ENCODE data around the gene GARNL3. TPM values are rescaled to one million over a fixed set of nuclear protein-coding genes. Genes with fewer than 3 reads are reported as not detected.

The GARNL3 gene
- total and polyA plus RNA-seq, 2 of the 13 experiments (the other 11 are each of a cell fraction or from before 2014, with no cell fraction given): 3.9 to 11.0 TPM

DNA sequence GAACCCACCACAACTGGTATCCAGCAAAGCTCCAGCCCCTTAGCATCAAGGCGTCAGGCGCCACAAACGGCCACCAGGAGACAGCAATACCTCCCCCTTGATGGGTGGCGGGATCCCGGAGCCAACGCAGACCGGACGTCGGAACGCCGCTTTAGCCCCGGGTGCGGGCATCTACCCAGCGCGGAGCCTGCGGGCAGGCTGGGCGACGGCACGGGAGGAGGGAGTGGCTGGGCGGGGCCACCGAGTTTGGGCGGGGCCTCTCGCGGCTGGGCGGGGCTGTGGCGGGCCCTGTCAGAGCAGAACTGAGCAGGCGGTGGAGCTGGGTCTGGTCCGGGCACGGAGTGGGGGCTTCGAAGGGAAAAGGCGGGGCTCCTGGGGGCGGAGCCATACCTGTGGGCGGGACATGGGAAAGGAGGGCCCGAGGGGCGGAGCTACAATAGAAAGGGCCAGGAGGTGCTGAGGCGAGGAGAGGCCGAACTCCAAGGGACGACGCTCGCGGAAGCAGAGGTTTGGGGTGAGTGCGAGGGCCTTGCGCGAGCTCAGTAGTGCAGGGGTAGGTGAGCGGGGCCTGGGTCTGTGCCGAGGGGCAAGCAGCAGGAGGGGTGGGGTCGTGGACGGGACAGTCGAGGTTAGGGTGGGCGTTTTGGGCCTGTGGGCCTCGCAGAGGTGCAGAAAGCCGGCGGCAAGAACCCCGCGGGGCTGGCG lies 40.2 kb upstream of the GARNL3 start (continued):
- TF ChIP-seq, protein P1, sequence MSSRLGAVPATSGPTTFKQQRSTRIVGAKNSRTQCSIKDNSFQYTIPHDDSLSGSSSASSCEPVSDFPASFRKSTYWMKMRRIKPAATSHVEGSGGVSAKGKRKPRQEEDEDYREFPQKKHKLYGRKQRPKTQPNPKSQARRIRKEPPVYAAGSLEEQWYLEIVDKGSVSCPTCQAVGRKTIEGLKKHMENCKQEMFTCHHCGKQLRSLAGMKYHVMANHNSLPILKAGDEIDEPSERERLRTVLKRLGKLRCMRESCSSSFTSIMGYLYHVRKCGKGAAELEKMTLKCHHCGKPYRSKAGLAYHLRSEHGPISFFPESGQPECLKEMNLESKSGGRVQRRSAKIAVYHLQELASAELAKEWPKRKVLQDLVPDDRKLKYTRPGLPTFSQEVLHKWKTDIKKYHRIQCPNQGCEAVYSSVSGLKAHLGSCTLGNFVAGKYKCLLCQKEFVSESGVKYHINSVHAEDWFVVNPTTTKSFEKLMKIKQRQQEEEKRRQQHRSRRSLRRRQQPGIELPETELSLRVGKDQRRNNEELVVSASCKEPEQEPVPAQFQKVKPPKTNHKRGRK (CRISPR knock-in tag; IDR thresholded peaks at IDR 0.05): no peak
- no peak for TF ChIP-seq AGO1 (IDR thresholded peaks at IDR 0.05; ENCODE audit: low read depth, low read length, poor library complexity, severe bottlenecking)
- no peak for TF ChIP-seq ZNF552 (CRISPR knock-in tag; IDR thresholded peaks at IDR 0.05; ENCODE audit: borderline replicate concordance)
- no peak for TF ChIP-seq NCOA2 (CRISPR knock-in tag; IDR thresholded peaks at IDR 0.05)
- TF ChIP-seq, protein P2, sequence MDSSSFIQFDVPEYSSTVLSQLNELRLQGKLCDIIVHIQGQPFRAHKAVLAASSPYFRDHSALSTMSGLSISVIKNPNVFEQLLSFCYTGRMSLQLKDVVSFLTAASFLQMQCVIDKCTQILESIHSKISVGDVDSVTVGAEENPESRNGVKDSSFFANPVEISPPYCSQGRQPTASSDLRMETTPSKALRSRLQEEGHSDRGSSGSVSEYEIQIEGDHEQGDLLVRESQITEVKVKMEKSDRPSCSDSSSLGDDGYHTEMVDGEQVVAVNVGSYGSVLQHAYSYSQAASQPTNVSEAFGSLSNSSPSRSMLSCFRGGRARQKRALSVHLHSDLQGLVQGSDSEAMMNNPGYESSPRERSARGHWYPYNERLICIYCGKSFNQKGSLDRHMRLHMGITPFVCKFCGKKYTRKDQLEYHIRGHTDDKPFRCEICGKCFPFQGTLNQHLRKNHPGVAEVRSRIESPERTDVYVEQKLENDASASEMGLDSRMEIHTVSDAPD (CRISPR knock-in tag; IDR thresholded peaks at IDR 0.05): no peak
- TF ChIP-seq ZNF124 (CRISPR knock-in tag; IDR thresholded peaks at IDR 0.05): no peak
- no peak for TF ChIP-seq NFIC (IDR thresholded peaks at IDR 0.05; ENCODE audit: low read length)
- TF ChIP-seq, protein P3, sequence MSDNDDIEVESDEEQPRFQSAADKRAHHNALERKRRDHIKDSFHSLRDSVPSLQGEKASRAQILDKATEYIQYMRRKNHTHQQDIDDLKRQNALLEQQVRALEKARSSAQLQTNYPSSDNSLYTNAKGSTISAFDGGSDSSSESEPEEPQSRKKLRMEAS (IDR thresholded peaks at IDR 0.05): peak; percentile 78
- TF ChIP-seq SOX5 (CRISPR knock-in tag; IDR thresholded peaks at IDR 0.05; ENCODE audit: borderline replicate concordance): no peak; the same call in 1 of the 2 replicates
- peak; percentile 44; the same call in 1 of the 2 replicates for TF ChIP-seq ZNF33B (CRISPR knock-in tag; IDR thresholded peaks at IDR 0.05)
- TF ChIP-seq ATF7-NPFF (CRISPR knock-in tag; IDR thresholded peaks at IDR 0.05; ENCODE audit: low read depth): no peak; the same call in 1 of the 2 replicates
- no peak for TF ChIP-seq RBM39 (IDR thresholded peaks at IDR 0.05; ENCODE audit: low read depth, low read length, poor library complexity, severe bottlenecking)
- TF ChIP-seq, protein P4, sequence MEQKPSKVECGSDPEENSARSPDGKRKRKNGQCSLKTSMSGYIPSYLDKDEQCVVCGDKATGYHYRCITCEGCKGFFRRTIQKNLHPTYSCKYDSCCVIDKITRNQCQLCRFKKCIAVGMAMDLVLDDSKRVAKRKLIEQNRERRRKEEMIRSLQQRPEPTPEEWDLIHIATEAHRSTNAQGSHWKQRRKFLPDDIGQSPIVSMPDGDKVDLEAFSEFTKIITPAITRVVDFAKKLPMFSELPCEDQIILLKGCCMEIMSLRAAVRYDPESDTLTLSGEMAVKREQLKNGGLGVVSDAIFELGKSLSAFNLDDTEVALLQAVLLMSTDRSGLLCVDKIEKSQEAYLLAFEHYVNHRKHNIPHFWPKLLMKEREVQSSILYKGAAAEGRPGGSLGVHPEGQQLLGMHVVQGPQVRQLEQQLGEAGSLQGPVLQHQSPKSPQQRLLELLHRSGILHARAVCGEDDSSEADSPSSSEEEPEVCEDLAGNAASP (CRISPR knock-in tag; IDR thresholded peaks at IDR 0.05; ENCODE audit: borderline replicate concordance): no peak
- TF ChIP-seq GPN1 (CRISPR knock-in tag; IDR thresholded peaks at IDR 0.05; ENCODE audit: borderline replicate concordance): no peak
- no peak for TF ChIP-seq ZNF775 (CRISPR knock-in tag; IDR thresholded peaks at IDR 0.05; ENCODE audit: borderline replicate concordance)
- no peak for TF ChIP-seq ZNF101 (CRISPR knock-in tag; IDR thresholded peaks at IDR 0.05; ENCODE audit: borderline replicate concordance, low read depth)
- no peak for TF ChIP-seq NFKBIZ (CRISPR knock-in tag; IDR thresholded peaks at IDR 0.05)
- TF ChIP-seq, protein P5, sequence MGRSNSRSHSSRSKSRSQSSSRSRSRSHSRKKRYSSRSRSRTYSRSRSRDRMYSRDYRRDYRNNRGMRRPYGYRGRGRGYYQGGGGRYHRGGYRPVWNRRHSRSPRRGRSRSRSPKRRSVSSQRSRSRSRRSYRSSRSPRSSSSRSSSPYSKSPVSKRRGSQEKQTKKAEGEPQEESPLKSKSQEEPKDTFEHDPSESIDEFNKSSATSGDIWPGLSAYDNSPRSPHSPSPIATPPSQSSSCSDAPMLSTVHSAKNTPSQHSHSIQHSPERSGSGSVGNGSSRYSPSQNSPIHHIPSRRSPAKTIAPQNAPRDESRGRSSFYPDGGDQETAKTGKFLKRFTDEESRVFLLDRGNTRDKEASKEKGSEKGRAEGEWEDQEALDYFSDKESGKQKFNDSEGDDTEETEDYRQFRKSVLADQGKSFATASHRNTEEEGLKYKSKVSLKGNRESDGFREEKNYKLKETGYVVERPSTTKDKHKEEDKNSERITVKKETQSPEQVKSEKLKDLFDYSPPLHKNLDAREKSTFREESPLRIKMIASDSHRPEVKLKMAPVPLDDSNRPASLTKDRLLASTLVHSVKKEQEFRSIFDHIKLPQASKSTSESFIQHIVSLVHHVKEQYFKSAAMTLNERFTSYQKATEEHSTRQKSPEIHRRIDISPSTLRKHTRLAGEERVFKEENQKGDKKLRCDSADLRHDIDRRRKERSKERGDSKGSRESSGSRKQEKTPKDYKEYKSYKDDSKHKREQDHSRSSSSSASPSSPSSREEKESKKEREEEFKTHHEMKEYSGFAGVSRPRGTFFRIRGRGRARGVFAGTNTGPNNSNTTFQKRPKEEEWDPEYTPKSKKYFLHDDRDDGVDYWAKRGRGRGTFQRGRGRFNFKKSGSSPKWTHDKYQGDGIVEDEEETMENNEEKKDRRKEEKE (IDR thresholded peaks at IDR 0.05): no peak
- no peak for TF ChIP-seq NR2F2 (IDR thresholded peaks at IDR 0.05; ENCODE audit: borderline replicate concordance, low read depth)
- no peak for TF ChIP-seq ZNF263 (CRISPR knock-in tag; IDR thresholded peaks at IDR 0.05)
- TF ChIP-seq, protein P6, sequence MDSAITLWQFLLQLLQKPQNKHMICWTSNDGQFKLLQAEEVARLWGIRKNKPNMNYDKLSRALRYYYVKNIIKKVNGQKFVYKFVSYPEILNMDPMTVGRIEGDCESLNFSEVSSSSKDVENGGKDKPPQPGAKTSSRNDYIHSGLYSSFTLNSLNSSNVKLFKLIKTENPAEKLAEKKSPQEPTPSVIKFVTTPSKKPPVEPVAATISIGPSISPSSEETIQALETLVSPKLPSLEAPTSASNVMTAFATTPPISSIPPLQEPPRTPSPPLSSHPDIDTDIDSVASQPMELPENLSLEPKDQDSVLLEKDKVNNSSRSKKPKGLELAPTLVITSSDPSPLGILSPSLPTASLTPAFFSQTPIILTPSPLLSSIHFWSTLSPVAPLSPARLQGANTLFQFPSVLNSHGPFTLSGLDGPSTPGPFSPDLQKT (CRISPR knock-in tag; IDR thresholded peaks at IDR 0.05; ENCODE audit: borderline replicate concordance): no peak
